Kidney epithelial cell (primary cell): ENCODE data around the gene S100A13. TPM values are rescaled to one million over a fixed set of nuclear protein-coding genes. Genes with fewer than 3 reads are reported as not detected.

ENCODE experiments used
- DNase-seq: peaks from one replicate; pipeline ENCODE4 v3.0.0-alpha.2; 2010; ENCODE audit warnings: low read depth
- H3K27me3 ChIP-seq: 2 replicates; pipeline ENCODE4 v1.6.0; 2011; ENCODE audit warnings: low read length; ENCODE audit not compliant: control insufficient read depth, insufficient read depth
- H3K36me3 ChIP-seq: 2 replicates; pipeline ENCODE4 v1.5.1; 2011; ENCODE audit warnings: low read length; ENCODE audit not compliant: control insufficient read depth, insufficient read depth
- H3K4me3 ChIP-seq: 2 replicates; pipeline ENCODE4 v1.5.1; 2011; ENCODE audit warnings: low read depth, mild to moderate bottlenecking, control low read depth, low read length
- total RNA-seq: library from RNA; depleted of rRNA; stranded (reverse); fragments of >200 nt; gene quantifications from 2 replicates; pipeline ENCODE4 v1.2.3, GENCODE V29; 2015
- TF ChIP-seq, protein P1 (sequence below): IDR thresholded peaks from 2 replicates; pipeline ENCODE4 v1.5.1; 2011; ENCODE audit warnings: mild to moderate bottlenecking, moderate library complexity, low read length, control low read depth, inconsistent platforms; ENCODE audit not compliant: insufficient read depth, poor library complexity, severe bottlenecking

Gene S100A13
- total RNA-seq, 1 donor from 2014 or later, result 171 TPM

GRCh38 chr1:153633161-153633753 is 6.0 kb upstream of the S100A13 start:
- Histone ChIP-seq H3K27me3 (no peaks in the 10 kb centered on the region), H3K4me3 (peak overlapping the region; percentile 17), H3K36me3 (peaks cover 5% of the 10 kb centered on the region)
- no peak for DNase-seq
- TF ChIP-seq, protein P1, sequence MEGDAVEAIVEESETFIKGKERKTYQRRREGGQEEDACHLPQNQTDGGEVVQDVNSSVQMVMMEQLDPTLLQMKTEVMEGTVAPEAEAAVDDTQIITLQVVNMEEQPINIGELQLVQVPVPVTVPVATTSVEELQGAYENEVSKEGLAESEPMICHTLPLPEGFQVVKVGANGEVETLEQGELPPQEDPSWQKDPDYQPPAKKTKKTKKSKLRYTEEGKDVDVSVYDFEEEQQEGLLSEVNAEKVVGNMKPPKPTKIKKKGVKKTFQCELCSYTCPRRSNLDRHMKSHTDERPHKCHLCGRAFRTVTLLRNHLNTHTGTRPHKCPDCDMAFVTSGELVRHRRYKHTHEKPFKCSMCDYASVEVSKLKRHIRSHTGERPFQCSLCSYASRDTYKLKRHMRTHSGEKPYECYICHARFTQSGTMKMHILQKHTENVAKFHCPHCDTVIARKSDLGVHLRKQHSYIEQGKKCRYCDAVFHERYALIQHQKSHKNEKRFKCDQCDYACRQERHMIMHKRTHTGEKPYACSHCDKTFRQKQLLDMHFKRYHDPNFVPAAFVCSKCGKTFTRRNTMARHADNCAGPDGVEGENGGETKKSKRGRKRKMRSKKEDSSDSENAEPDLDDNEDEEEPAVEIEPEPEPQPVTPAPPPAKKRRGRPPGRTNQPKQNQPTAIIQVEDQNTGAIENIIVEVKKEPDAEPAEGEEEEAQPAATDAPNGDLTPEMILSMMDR, result no peak

DNA sequence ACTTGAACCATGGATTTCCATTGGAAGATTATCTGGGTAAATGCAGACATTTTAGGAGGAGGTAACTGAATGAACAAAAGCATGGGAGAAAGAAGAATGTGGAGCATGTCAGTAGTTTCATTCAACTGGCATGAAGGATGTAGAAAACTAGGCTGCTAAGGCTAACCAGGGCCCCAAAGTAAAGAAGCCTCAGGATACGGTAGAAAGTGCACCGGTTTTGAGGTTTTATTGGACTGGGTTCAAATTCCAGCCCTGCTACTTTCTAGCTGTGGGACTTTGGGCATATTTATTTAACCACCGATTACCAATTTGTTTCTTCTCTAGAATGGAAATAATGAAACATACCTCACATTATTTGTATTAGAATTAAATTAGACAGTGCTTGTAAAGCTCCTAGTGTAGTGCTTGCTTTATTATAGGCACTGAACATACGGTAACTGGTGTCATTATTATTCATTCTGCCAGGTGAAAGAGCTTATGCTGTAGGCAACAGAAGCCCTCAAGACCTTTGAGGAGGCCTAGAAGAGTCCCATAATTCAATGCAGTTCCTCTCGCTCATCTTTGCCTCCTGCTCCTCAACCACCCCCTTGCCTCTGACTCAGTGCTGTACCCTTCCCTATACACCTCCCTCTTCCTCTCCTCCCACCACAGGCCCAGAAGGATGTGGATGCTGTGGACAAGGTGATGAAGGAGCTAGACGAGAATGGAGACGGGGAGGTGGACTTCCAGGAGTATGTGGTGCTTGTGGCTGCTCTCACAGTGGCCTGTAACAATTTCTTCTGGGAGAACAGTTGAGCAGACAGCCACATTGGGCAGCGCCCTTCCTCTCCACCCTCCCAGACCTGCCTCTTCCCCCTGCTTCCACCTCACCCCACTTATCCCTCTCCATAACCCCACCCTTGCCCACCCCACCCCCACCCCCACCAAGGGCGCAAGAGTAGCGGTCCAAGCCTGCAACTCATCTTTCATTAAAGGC is 4.0 kb upstream of the S100A13 start:
- Histone ChIP-seq H3K27me3 (no peaks in the 10 kb centered on the region), H3K4me3 (no peak overlapping the region), H3K36me3 (no peaks in the 10 kb centered on the region)
- TF ChIP-seq, protein P1, result no peak
- no peak for DNase-seq

- TF ChIP-seq, protein P1, result no peak
- Histone ChIP-seq H3K4me3 (no peak overlapping the region), H3K36me3 (no peaks in the 10 kb centered on the region), H3K27me3 (no peaks in the 10 kb centered on the region)
- no peak for DNase-seq
Measured at GRCh38 chr1:153630384-153630783, 3.1 kb upstream of the S100A13 start.

GRCh38 chr1:153629971-153630370 is 2.7 kb upstream of the S100A13 start:
- TF ChIP-seq, protein P1, result no peak
- Histone ChIP-seq H3K36me3 (no peaks in the 10 kb centered on the region), H3K27me3 (no peaks in the 10 kb centered on the region), H3K4me3 (no peak overlapping the region)
- no peak for DNase-seq

DNA sequence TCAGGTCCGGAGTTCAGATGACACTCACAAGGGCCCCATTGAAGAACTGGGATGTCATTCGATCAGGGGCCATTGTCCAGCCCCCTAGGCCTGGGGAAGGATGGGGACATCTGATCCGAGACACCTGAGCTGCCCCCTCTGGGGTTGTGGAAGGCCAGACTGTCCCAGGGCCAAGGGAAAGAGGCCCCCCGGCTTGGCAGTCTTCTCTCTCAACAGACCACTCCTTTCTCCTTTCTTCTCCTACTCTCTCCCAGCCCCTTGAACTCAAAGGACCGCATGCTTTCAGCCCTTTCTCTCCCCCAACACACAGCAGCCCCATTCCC is 2.0 kb upstream of the S100A13 start:
- no peaks in the 10 kb centered on the region for H3K27me3 ChIP-seq
- TF ChIP-seq, protein P1, result no peak
- no peak overlapping the region for H3K4me3 ChIP-seq
- DNase-seq, result no peak
- no peaks in the 10 kb centered on the region for H3K36me3 ChIP-seq
